Left ventricle myocardium inferior (tissue), 1 donor: Measurements from ENCODE around the gene NOLC1. TPM values are rescaled to one million over a fixed set of nuclear protein-coding genes. Genes with fewer than 3 reads are reported as not detected.

Source experiments
- DNase-seq: peaks from one replicate; pipeline ENCODE4 v3.0.0-alpha.2; 2020
- H3K27ac ChIP-seq: fragments of 200-600 bp; replicated peaks from 2 replicates; pipeline ENCODE4 v1.8.0; 2021
- H3K27me3 ChIP-seq: fragments of 200-600 bp; 2 replicates; pipeline ENCODE4 v1.8.0; 2021; ENCODE audit warnings: low read depth
- H3K36me3 ChIP-seq: fragments of 200-600 bp; 2 replicates; pipeline ENCODE4 v1.8.0; 2021
- H3K4me1 ChIP-seq: fragments of 200-600 bp; 2 replicates; pipeline ENCODE4 v1.8.0; 2021
- H3K4me3 ChIP-seq: fragments of 200-600 bp; 2 replicates; pipeline ENCODE4 v1.8.0; 2021; ENCODE audit warnings: mild to moderate bottlenecking, moderate library complexity
- H3K9me3 ChIP-seq: fragments of 200-600 bp; replicated peaks from 2 replicates; pipeline ENCODE4 v1.8.0; 2021
- CTCF ChIP-seq: fragments of 200-600 bp; IDR thresholded peaks from 2 replicates; pipeline ENCODE4 v1.8.0; 2021; ENCODE audit warnings: antibody characterized with exemption, mild to moderate bottlenecking, borderline replicate concordance
- intact Hi-C: fragments of 100-400 bp; cut with micrococcal nuclease; formaldehyde crosslinking; loops from one replicate; pipeline ENCODE4 v1.11.0; 2022
- total RNA-seq: library from RNA; stranded (reverse); fragmentation: NEBNext Ultra II Directional; extraction: Animal tissue kit (Norgen Biotek cat#: 25700); gene quantifications from one replicate; pipeline ENCODE4 v1.2.1, GENCODE V29; 2021
- donor health status: DM: no; HTN: yes; CAD: no; lungs with severe emphysema.

Gene NOLC1
- total RNA-seq, 1 donor from 2014 or later: 28.3 TPM

- DNase-seq: no peak
- H3K36me3 ChIP-seq: peaks cover 48% of the 10 kb centered on the region
- no peak overlapping the region for H3K27ac ChIP-seq
- H3K4me1 ChIP-seq: peaks cover 29% of the 10 kb centered on the region
- TF ChIP-seq CTCF: no peak
- intact Hi-C loops: no loop called here
- no peak overlapping the region for H3K4me3 ChIP-seq
- no peaks in the 10 kb centered on the region for H3K9me3 ChIP-seq
- H3K27me3 ChIP-seq: no peaks in the 10 kb centered on the region
Observed at GRCh38 chr10:102154466-102155116, 2.4 kb downstream of the NOLC1 start.

GRCh38 chr10:102157224-102157623 lies 5.0 kb downstream of the NOLC1 start:
- H3K27ac ChIP-seq: no peak overlapping the region
- peaks cover 63% of the 10 kb centered on the region for H3K36me3 ChIP-seq
- no peaks in the 10 kb centered on the region for H3K9me3 ChIP-seq
- intact Hi-C loops: no loop called here
- no peaks in the 10 kb centered on the region for H3K27me3 ChIP-seq
- DNase-seq: no peak
- no peak for TF ChIP-seq CTCF
- no peak overlapping the region for H3K4me3 ChIP-seq
- peaks cover 24% of the 10 kb centered on the region for H3K4me1 ChIP-seq

GRCh38 chr10:102159051-102159597 lies 6.9 kb downstream of the NOLC1 start:
- Histone ChIP-seq H3K4me3 (no peak overlapping the region), H3K9me3 (no peaks in the 10 kb centered on the region), H3K4me1 (peaks cover 6% of the 10 kb centered on the region), H3K27ac (no peak overlapping the region), H3K36me3 (peaks cover 81% of the 10 kb centered on the region), H3K27me3 (no peaks in the 10 kb centered on the region)
- intact Hi-C loops: no loop called here
- no peak for DNase-seq
- no peak for TF ChIP-seq CTCF

- Histone ChIP-seq H3K9me3 (no peaks in the 10 kb centered on the region), H3K4me1 (no peaks in the 10 kb centered on the region), H3K36me3 (peaks cover 79% of the 10 kb centered on the region), H3K4me3 (no peak overlapping the region), H3K27ac (no peak overlapping the region), H3K27me3 (no peaks in the 10 kb centered on the region)
- intact Hi-C loops: loop anchor here (10.0 kb wide), 1 partner anchor 65 kb away; the partner anchor contains the start of gene ELOVL3
- no peak for TF ChIP-seq CTCF
- DNase-seq: no peak
Observed at GRCh38 chr10:102159831-102160230, 7.6 kb downstream of the NOLC1 start.

- H3K27me3 ChIP-seq: no peaks in the 10 kb centered on the region
- no peak for TF ChIP-seq CTCF
- H3K9me3 ChIP-seq: no peaks in the 10 kb centered on the region
- no peak overlapping the region for H3K27ac ChIP-seq
- DNase-seq: no peak
- no peaks in the 10 kb centered on the region for H3K4me1 ChIP-seq
- H3K4me3 ChIP-seq: no peak overlapping the region
- H3K36me3 ChIP-seq: peaks cover 55% of the 10 kb centered on the region
- intact Hi-C loops: loop anchor here (10.0 kb wide), 1 partner anchor 61 kb away; the partner anchor contains the start of gene ELOVL3
Observed at GRCh38 chr10:102163342-102163989, 11.3 kb downstream of the NOLC1 start.
